SK-N-MC (cell line): ENCODE measurements around the gene TOPORS.

Experiments used
- EZH2 ChIP-seq: fragments of 200-600 bp; sonication (generic); IDR thresholded peaks from one replicate; pipeline ENCODE4 v1.6.1; 2017; ENCODE audit warnings: antibody characterized with exemption
- POLR2AphosphoS5 ChIP-seq: IDR thresholded peaks from 2 replicates; pipeline ENCODE4 v1.6.1; 2012; ENCODE audit warnings: mild to moderate bottlenecking, low read depth, low read length, borderline replicate concordance

DNA sequence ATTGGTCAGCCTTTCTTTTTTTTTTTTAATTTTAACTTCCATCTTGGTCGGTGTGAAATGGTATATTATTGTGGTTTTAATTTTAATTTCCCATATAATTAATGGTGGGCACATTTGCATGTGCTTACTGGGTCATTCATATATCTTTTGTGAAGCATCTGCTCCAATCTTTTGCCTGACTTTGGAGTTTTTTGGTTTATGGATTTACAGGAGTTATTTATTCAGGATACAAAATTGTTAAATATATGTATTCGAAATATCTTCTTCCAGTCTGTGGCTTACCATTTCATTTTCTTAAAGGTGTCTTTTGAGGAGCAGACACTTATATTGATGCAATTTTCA is 25.7 kb downstream of the TOPORS start:
- TF ChIP-seq POLR2AphosphoS5 = no peak
- no peak for TF ChIP-seq EZH2
